SHP77 treated with DMSO at 0.1 percent for 48 hours (cell line): ENCODE data around the gene CCDC13.

Experiments used
- DNase-seq: peaks from one replicate; lab custom pipeline; 2025; lab: John Stamatoyannopoulos, UW

The CCDC13 gene

GRCh38 chr3:42752961-42753360 lies 20.1 kb downstream of the CCDC13 start:
- DNase-seq, result no peak

- DNase-seq, result no peak
Observed at GRCh38 chr3:42752441-42752840, 20.6 kb downstream of the CCDC13 start.

- no peak for DNase-seq
Observed at GRCh38 chr3:42751609-42752008, 21.4 kb downstream of the CCDC13 start.

DNA sequence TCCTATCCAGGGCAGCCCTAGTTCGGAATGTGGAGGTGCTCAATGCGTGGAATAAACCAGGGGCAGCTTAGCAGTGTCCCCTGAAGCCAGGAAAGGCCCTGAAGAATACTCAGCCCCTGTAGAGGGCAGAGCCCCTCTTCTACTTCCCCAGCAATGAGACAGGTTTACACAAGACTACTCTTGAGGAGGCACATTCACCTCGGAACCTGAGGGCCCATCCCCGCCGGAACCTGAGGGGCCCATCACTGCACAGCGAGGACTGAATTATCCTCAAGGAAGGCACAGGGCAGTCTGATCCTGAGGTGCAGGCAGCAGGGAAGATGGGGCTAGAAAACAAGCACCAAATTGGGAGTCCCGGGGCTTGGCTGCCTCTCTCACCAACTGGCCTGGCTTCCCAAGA lies 22.2 kb downstream of the CCDC13 start:
- no peak for DNase-seq

DNA sequence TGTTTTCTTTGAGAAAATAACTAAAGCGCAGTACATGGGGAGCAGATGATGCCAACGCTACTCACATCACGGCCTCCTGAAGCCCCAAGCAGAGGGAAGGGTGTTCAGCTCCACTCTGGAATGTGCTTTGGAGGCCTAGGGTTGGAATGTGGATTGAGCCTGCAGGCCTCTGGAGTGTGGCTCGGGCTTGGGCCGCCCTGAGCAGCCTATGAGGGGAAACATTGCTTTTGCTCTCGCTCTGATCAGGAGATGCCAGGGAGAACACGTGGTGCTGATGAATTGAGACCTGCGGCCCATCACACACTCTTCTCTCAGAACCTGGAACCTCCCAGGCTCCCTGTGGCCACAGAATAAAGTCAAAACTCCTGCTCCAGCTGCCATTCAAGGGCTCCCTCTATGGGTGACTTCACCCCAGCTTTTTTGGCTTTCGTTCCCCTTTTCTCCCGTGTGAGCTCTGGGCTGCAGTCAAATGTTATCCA lies 23.3 kb downstream of the CCDC13 start:
- DNase-seq, result no peak

- no peak for DNase-seq
Observed at GRCh38 chr3:42749025-42749752, 23.9 kb downstream of the CCDC13 start.

- no peak for DNase-seq
Observed at GRCh38 chr3:42747581-42747980, 25.5 kb downstream of the CCDC13 start.

DNA sequence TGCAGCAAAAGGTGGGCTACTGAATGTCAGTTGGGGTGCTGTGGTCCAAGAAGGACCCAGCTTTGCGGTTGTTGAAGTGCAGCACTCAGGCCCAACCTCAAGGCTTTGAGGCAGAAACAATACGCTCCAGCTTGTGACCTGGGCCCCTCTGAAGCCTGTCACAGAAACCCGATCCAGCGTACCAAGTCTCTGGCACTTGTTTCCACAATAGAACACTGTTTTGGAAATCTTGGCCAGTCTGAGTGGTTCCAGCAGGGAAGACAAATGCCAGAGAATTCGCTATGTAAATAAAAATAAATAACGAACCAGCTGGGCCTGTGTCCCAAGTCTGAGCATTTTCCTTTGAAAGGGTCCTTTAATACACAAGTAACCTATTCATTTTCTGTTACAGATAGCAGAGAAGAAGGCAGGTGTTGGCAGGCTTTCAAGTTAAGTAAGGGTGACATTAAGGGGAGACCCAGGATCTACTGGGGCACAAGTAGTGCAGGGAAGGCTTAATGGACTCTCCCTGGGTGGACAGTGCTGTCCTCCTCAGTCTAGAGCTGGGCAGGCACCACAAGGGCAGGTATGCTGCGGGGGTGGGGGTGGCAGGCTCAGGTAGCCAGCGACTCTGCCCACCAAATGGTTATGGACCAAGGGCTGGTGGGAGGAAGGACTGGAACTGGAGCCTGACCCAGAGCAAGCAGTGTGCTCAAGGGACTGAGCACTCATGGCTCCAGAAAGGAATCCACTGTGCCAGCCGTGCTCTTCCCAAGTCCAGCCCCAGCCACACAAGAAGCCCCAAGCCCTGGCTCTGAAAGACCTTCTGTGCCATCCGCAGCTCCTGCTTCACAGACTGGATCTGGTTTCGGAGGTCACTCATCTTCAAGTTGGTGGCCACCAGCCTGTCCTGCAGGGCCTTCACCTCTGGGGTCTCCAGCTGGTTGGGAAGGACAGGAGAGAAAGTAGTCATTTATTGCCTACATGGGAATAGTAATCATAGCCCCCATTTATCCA lies 26.3 kb downstream of the CCDC13 start:
- DNase-seq, result no peak

- no peak for DNase-seq
Observed at GRCh38 chr3:42745776-42746454, 27.1 kb downstream of the CCDC13 start.

DNA sequence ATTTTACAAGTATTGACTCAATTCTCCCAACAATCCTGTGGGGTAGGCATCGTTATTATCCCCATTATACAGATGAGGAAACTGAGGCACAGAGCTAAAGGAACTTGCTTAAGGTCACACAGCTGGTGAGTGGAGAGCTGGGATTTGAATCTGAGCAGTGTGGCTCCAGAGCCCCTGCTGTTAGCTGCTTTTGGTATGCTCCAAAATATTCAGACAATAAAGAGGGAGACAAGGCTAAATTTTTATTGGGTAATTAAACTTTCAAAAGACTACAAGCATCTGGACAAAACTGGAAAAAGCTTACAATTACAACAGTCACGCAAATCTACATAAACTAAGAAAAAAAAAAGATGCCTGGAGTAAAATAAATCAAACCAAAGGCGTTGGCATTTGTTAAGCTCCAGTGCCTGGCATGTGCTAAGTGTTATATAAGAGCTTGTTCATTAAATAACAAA lies 27.7 kb downstream of the CCDC13 start:
- no peak for DNase-seq

DNA sequence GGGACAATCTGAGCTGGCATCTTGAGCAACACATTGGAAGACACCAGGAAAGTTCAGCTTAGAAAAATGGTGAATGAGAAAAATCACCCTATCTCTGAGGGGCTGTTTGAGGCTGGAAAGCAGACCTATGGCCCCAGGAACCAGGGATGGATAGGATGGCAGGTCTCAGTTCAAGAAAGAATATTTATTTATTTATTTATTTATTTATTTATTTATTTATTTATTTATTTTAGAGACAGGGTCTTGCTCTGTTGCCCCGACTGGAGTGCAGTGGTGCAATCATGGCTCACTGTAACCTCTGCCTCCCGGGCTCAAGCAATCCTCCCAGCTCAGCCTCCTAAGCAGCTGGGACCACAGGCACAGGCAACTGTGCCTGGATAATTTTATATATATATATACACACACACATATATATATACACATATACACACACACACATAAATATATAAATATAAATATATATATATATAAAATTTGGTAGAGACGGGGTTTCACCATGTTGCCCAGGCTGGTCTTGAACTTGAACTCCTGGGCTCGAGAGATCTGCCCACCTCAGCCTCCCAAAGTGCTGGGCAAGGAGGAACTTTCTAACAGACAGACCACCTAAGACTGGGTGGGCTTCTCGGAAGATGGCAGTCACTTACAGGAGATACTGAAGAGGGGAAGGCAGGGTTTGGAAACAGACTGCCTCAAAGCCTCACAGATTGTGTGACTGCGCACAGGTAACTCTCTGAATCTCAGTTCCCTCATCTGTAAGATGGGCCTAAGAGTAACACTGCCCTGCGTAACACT lies 29.7 kb downstream of the CCDC13 start:
- no peak for DNase-seq

DNA sequence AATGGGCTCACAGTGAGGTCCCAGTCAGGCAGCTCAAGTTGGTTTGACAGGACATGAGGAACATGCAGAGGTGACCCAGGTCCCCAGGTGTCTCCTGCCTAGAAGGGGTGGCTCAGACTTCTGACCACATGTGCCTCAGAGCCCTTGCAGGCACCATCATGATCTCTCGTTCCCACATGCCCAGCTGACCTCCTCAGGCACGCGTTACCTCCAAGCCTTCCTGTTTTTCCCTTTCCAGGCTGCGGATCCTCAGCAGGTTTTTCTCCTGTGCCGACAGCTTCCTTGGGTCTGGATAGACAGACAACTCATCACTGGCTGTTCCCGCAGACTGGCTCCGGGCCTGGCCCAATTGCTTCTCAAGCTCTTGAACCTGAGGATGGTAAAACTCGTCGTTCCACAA lies 30.4 kb downstream of the CCDC13 start:
- no peak for DNase-seq

DNA sequence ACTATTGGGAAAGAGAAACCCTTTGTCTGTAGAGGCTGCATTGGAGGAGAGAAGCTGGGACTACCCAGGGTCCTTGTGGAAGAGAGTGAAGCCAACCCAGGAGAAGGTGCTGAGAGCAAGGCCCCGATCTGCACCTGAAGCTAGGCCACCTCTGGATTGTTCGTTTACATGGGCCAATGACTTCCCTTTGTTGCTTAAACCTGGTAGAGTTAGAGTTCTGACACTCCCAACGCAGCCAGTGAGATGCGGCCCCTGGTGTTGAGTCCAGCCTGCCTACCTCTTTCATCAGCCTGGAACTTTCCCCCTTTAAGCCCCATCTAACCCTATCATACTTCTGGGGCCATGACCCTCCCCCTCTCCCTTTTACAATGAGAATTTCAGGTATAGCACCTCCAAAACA lies 30.8 kb downstream of the CCDC13 start:
- DNase-seq, result no peak

- no peak for DNase-seq
Observed at GRCh38 chr3:42741796-42742195, 31.3 kb downstream of the CCDC13 start.

DNA sequence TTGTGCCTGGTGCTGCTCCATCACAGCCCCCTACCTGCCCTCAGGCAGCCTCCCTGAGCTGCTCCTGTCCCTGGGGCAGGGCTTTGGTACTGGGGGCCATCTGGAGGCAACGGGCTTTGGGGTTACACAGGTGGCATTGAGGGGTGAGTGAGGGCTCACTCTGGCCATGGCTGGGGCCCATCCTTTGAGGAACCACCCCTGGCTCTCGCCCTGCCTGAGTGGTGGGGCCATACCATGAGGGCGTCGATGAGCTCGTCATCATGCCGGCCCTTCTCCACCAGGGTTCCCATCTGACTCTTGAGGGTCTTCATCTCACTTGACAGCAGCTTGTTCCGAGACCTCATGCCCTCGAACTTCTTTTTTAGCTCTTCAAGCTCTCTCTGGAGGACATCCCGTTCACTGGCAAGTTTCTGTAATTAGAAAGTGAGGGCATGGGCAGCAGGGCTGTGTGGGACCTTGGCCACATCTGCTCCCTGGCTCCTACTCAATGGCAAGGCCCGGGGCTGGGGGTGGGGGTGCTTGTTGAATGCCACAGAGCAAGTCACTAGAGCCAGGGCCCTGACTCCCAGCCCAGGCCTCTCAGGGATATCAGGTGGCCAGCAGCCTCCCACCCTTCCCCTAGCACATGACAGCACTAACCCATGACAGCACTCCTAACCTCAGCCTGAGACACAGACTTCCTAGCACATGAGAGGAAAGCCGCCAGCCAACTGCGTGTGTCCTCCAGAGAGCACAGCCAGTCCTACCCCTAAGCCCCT lies 33.5 kb downstream of the CCDC13 start:
- no peak for DNase-seq

DNA sequence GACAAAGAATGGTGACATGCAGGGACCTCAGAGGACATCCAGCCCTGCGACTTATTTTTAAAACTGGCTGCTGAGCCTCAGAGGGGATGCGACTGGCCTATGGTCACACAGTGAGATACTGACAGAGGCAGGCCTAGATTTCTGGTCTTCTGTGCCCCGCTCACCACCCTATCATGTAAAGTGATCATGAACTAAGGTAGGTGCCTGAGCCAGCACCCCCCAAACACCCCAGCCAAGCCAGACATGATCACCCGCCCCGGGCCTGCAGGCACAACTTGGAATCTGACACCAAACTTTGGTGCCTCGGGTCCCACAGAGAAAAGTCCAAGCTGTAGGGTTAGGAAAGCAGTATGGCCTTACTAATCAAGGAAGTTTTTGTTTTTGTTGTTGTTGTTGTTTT lies 36.5 kb downstream of the CCDC13 start:
- DNase-seq, result no peak

GRCh38 chr3:42736081-42736480 lies 37.0 kb downstream of the CCDC13 start:
- DNase-seq, result no peak

- no peak for DNase-seq
Observed at GRCh38 chr3:42735615-42736014, 37.4 kb downstream of the CCDC13 start.

- no peak for DNase-seq
Observed at GRCh38 chr3:42735019-42735418, 38.0 kb downstream of the CCDC13 start.

GRCh38 chr3:42734263-42734860 lies 38.7 kb downstream of the CCDC13 start:
- no peak for DNase-seq
